Mesenchymal stem cell (in vitro differentiated cells and primary cell): Measurements from ENCODE around the gene LSP1.

Experiments used
- DNase-seq: peaks from one replicate; pipeline ENCODE4 v3.0.0-alpha.2; 2013
- H2AFZ ChIP-seq: one replicate; pipeline ENCODE4 v1.6.1; 2013; ENCODE audit warnings: low read depth, mild to moderate bottlenecking, control low read depth, inconsistent platforms, low read length, moderate library complexity
- H2AK5ac ChIP-seq: 2 replicates; pipeline ENCODE4 v1.6.1; 2013; ENCODE audit warnings: low read length, moderate library complexity, mild to moderate bottlenecking, inconsistent platforms; ENCODE audit not compliant: severe bottlenecking
- H2BK120ac ChIP-seq: one replicate; pipeline ENCODE4 v1.6.1; 2013; ENCODE audit warnings: low read depth, mild to moderate bottlenecking, inconsistent platforms, low read length, moderate library complexity
- H2BK12ac ChIP-seq, 2 experiments: one replicate each; pipeline ENCODE4 v1.6.1; 2013; ENCODE audit warnings: inconsistent platforms in 2 of 2, low read length in 2 of 2, mild to moderate bottlenecking in 2 of 2, moderate library complexity in 2 of 2, control low read depth in 1 of 2
- H2BK15ac ChIP-seq: one replicate; pipeline ENCODE4 v1.6.1; 2013; ENCODE audit warnings: mild to moderate bottlenecking, low read depth, inconsistent platforms; ENCODE audit not compliant: poor library complexity, severe bottlenecking
- H2BK5ac ChIP-seq: 2 replicates; pipeline ENCODE4 v1.6.1; 2013; ENCODE audit warnings: low read depth, mild to moderate bottlenecking, low read length, control low read depth, inconsistent platforms; ENCODE audit not compliant: poor library complexity, severe bottlenecking
- H3K14ac ChIP-seq, 2 experiments: one replicate each; pipeline ENCODE4 v1.6.1; 2013; ENCODE audit warnings: inconsistent platforms in 2 of 2, low read length in 2 of 2, control low read depth in 1 of 2, mild to moderate bottlenecking in 1 of 2, moderate library complexity in 1 of 2
- H3K18ac ChIP-seq, 2 experiments: one replicate each; pipeline ENCODE4 v1.6.1; 2013; ENCODE audit warnings: inconsistent platforms in 2 of 2, low read length in 2 of 2, control low read depth in 1 of 2, low read depth in 1 of 2, mild to moderate bottlenecking in 1 of 2
- H3K23ac ChIP-seq, 2 experiments: one replicate each; pipeline ENCODE4 v1.6.1; 2013; ENCODE audit warnings: inconsistent platforms in 2 of 2, low read length in 2 of 2, mild to moderate bottlenecking in 2 of 2, moderate library complexity in 2 of 2, control low read depth in 1 of 2
- H3K27ac ChIP-seq: 2 replicates; pipeline ENCODE4 v1.5.1; 2013; ENCODE audit warnings: mild to moderate bottlenecking, moderate library complexity, low read length, control low read depth, inconsistent platforms; ENCODE audit not compliant: poor library complexity, severe bottlenecking
- H3K27me3 ChIP-seq, 2 experiments: 2 replicates each; pipeline versions ENCODE4 v1.6.1 to v1.7.0; 2013; ENCODE audit warnings: low read length in 2 of 2, mild to moderate bottlenecking in 2 of 2, moderate library complexity in 2 of 2, control low read depth in 1 of 2, inconsistent platforms in 1 of 2; ENCODE audit not compliant: control insufficient read depth in 1 of 2, insufficient read depth in 1 of 2
- H3K36me3 ChIP-seq, 2 experiments: 2 replicates each; pipeline versions ENCODE4 v1.6.1 to v1.7.0; 2013; ENCODE audit warnings: low read length in 2 of 2, control low read depth in 1 of 2, inconsistent platforms in 1 of 2, low read depth in 1 of 2, mild to moderate bottlenecking in 1 of 2; ENCODE audit not compliant: insufficient read depth in 2 of 2, control insufficient read depth in 1 of 2
- H3K4ac ChIP-seq, 2 experiments: one replicate each; pipeline ENCODE4 v1.6.1; 2013; ENCODE audit warnings: inconsistent platforms in 2 of 2, low read length in 2 of 2, mild to moderate bottlenecking in 2 of 2, moderate library complexity in 2 of 2, control low read depth in 1 of 2, low read depth in 1 of 2
- H3K4me1 ChIP-seq: 2 replicates; pipeline ENCODE4 v1.6.1; 2013; ENCODE audit warnings: low read depth, low read length, control low read depth; ENCODE audit not compliant: control insufficient read depth, insufficient read depth
- H3K4me2 ChIP-seq: 2 replicates; pipeline ENCODE4 v1.6.1; 2013; ENCODE audit warnings: low read length, mild to moderate bottlenecking, inconsistent platforms; ENCODE audit not compliant: poor library complexity, severe bottlenecking
- H3K4me3 ChIP-seq, 2 experiments: 2 replicates each; pipeline versions ENCODE4 v1.5.1 to v1.7.0; 2013; ENCODE audit warnings: low read length in 2 of 2, mild to moderate bottlenecking in 2 of 2, control low read depth in 1 of 2, low read depth in 1 of 2; ENCODE audit not compliant: insufficient read depth in 1 of 2
- H3K79me1 ChIP-seq: replicated peaks from 2 replicates; pipeline ENCODE4 v1.6.1; 2013; ENCODE audit warnings: mild to moderate bottlenecking, control low read depth, low read length, inconsistent platforms; ENCODE audit not compliant: poor library complexity, severe bottlenecking
- H3K9ac ChIP-seq: 2 replicates; pipeline ENCODE4 v1.7.0; 2013; ENCODE audit warnings: mild to moderate bottlenecking, low read length, moderate library complexity
- H3K9me3 ChIP-seq: 2 replicates; pipeline ENCODE4 v1.7.0; 2013; ENCODE audit warnings: mild to moderate bottlenecking, low read length; ENCODE audit not compliant: control insufficient read depth
- H4K8ac ChIP-seq: one replicate; pipeline ENCODE4 v1.6.1; 2013; ENCODE audit warnings: inconsistent platforms, mild to moderate bottlenecking, low read length, moderate library complexity
- H4K91ac ChIP-seq: one replicate; pipeline ENCODE4 v1.6.1; 2013; ENCODE audit warnings: mild to moderate bottlenecking, low read length, inconsistent platforms
- WGBS: methylation state at CpG from one replicate; pipeline ENCODE4 v1.1.7; 2013; ENCODE audit warnings: mixed read lengths; 5-methylcytosine and 5-hydroxymethylcytosine counted together

LSP1 gene

DNA sequence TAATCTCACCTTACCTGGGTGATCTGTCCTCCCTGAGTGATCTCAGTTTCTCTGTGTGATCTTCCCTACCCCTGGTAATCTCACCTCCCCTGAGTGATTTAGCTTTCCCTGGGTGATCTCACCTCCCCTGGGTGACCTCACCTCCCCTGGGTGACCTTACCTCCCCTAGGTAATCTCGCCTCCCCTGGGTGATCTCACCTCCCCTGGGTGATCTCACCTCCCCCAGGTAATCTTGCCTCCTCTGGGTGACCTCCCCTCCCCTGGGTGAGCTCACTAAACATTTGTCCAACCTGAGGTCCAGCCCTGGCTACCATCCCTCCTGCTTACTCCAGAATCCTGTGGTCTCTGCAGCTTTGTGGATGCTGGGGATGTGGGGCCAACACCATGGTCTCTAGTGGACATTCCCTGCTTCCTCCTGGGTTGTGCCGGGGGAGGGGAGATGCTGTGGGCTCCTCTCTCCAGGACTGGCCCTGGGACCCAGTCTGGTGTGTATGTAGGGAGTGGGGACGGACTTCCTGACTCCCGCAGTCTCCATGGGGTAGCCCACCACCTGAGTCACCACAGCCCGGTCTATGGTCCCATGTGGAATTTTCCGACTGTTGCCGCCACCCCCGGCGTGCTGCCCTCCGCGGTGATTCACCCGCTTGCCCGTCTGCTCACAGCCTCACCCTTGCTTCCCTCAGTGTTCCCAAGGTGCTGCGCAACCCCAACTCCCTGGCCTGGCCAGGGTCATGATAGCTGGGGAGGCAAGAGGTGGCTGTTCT is 9.9 kb downstream of the LSP1 start:
- H2AFZ ChIP-seq: no peak overlapping the region
- H3K4me3 ChIP-seq: peak overlapping the region in 1 of 2 experiments; percentile 12
- peak overlapping the region; percentile 12 to 57 for H3K4ac ChIP-seq
- peak overlapping the region; percentile 53 for H4K91ac ChIP-seq
- WGBS: 64% methylated on average over 12 of the region's 14 CpGs
- H2BK12ac ChIP-seq: peak overlapping the region; percentile 14 to 61
- no peak overlapping the region for H3K14ac ChIP-seq
- H3K23ac ChIP-seq: no peak overlapping the region
- peak overlapping the region; percentile 67 to 73 for H3K18ac ChIP-seq
- DNase-seq: peak; percentile 67
- H3K4me2 ChIP-seq: no peak overlapping the region
- H2BK5ac ChIP-seq: no peak overlapping the region
- H3K27me3 ChIP-seq: peaks cover 0 to 7% of the 10 kb centered on the region in 2 experiments
- peaks cover 35% of the 10 kb centered on the region for H3K4me1 ChIP-seq
- peak overlapping the region; percentile 29 for H2AK5ac ChIP-seq
- no peak overlapping the region for H2BK15ac ChIP-seq
- peak overlapping the region; percentile 91 for H4K8ac ChIP-seq
- peak overlapping the region; percentile 34 for H3K9ac ChIP-seq
- peak overlapping the region; percentile 68 for H3K27ac ChIP-seq
- no peaks in the 10 kb centered on the region for H3K9me3 ChIP-seq
- peak overlapping the region; percentile 12 for H2BK120ac ChIP-seq
- no peaks in the 10 kb centered on the region for H3K79me1 ChIP-seq
- H3K36me3 ChIP-seq: no peaks in the 10 kb centered on the region

DNA sequence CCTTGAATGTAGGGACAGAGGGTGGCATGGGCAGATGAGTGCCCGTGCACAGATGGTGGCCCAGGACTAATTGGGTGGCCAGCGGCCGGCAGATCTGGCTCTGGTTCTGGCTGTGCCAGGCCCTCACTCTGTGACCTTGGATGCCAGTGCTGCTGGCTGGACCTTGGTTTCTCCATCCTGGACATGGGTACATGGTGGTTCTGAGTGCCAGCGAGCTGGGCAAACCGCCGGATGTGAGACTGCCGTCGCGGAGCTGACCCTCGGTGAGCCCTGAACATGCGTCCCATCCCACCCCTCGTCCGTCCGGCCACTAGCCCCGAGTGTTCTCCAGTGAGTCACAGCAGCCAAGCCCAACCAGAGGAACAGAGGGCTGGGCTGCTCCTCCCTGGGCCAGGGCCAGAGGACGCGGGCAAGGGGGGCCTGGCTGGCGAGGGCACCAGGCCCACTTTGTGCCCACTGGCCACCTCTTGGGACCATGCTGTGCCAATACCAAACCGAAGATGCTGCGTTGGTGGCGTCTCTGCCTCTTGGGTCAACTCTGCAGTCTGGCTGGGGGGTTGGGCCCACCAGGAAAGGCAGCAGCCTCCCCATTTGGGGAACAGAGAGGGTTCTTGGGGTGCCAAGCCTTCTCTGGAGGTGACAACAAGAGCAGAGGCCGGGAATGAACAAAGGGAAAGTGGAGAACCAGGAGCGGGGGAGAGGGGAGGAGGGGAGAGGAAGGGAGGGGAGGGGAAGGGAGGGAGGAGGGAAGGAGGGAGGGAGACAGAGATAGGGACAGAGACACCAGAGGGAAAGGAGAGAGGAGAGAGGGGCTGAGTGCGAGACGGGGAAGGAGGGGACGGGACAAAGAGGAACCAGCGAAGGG is 10.7 kb downstream of the LSP1 start:
- Histone ChIP-seq H3K36me3 (no peaks in the 10 kb centered on the region), H3K18ac (peak overlapping the region; percentile 73 to 88), H3K9ac (peak overlapping the region; percentile 81), H3K79me1 (no peaks in the 10 kb centered on the region), H2BK12ac (peak overlapping the region; percentile 60 to 84), H3K4me2 (peak overlapping the region; percentile 12), H2AK5ac (peak overlapping the region; percentile 14), H3K4me1 (peaks cover 40% of the 10 kb centered on the region), H3K4ac (peak overlapping the region; percentile 38 to 57), H2BK15ac (peak overlapping the region; percentile 96), H2BK5ac (peak overlapping the region; percentile 31), H3K9me3 (no peaks in the 10 kb centered on the region), H3K4me3 (peak overlapping the region in 1 of 2 experiments; percentile 46), H4K91ac (peak overlapping the region; percentile 92), H3K27me3 (peaks cover 0 to 15% of the 10 kb centered on the region in 2 experiments), H3K14ac (no peak overlapping the region), H2BK120ac (peak overlapping the region; percentile 90), H2AFZ (no peak overlapping the region), H3K27ac (peak overlapping the region; percentile 68), H4K8ac (peak overlapping the region; percentile 91), H3K23ac (no peak overlapping the region)
- DNase-seq: peak; percentile 92
- WGBS: 25% methylated on average over 27 of the region's 27 CpGs

GRCh38 chr11:1864231-1864630 is 11.3 kb downstream of the LSP1 start:
- Histone ChIP-seq H2BK120ac (peak overlapping the region; percentile 90), H3K79me1 (no peaks in the 10 kb centered on the region), H3K4me2 (no peak overlapping the region), H3K4ac (peak overlapping the region; percentile 5 to 49), H2AFZ (no peak overlapping the region), H3K27me3 (peaks cover 0 to 22% of the 10 kb centered on the region in 2 experiments), H2BK5ac (no peak overlapping the region), H4K8ac (peak overlapping the region; percentile 50), H3K4me1 (peaks cover 42% of the 10 kb centered on the region), H3K23ac (no peak overlapping the region), H3K14ac (peak overlapping the region in 1 of 2 experiments; percentile 72), H3K9ac (peak overlapping the region; percentile 81), H3K36me3 (no peaks in the 10 kb centered on the region), H2BK12ac (peak overlapping the region; percentile 11 to 60), H3K27ac (no peak overlapping the region), H2AK5ac (peak overlapping the region; percentile 33), H3K9me3 (no peaks in the 10 kb centered on the region), H3K4me3 (peak overlapping the region in 1 of 2 experiments; percentile 46), H2BK15ac (peak overlapping the region; percentile 96), H3K18ac (peak overlapping the region; percentile 37 to 88), H4K91ac (peak overlapping the region; percentile 83)
- no peak for DNase-seq
- 84% methylated on average over 18 of the region's 18 CpGs for WGBS
